ENCODE results near the gene PTPRN2. TPM values are rescaled to one million over a fixed set of nuclear protein-coding genes. Genes with fewer than 3 reads are reported as not detected.

Gene PTPRN2
- total RNA-seq, 1 experiment from 2014 or later = 2.1 TPM

DNA sequence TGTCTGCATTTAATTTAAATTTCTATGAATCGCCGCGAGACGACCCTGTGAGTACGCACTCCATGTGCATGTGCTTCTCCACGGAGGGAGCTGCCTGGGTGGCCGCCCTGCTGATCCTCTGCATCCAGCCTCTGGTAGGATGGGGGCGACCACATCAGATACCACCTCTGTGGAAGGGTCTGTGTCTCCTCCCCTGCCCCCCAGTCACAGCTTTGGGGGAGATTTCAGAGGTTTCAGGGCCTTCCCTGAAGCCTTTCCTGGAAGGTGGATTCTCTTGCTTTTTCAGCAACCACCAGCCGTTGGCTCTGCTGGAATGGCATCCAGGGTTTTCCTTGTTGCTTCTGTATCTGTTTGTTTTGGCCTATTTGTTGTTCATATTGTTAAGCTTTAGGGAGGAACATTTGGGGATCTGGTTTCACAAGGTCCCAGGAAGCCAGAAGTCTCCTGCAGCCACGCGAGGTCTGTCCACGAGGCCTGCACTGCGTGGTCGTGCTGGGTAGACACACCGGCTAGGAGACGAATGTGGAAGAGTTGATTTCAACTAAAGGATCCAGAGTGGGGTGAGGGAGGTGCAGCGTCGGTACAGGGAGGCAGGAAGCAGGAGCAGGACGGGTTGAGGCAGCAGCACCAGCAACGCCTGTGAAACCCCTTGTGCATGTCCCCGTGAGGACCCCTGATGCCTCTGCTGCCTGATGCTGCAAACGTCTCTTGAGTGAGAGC, 329.1 kb downstream of the PTPRN2 start:
- intact Hi-C loops (cut with micrococcal nuclease) = no loop called here
- no peaks in the 10 kb centered on the region for H3K9me2 ChIP-seq (ENCODE audit: insufficient read depth)
- H2AFZ ChIP-seq (ENCODE audit: low read depth, low read length, poor library complexity, severe bottlenecking) = no peak overlapping the region
- H3K9me3 ChIP-seq (ENCODE audit: control insufficient read depth in 1 of 2, insufficient read depth in 1 of 2, low read depth in 1 of 2, low read length in 2 of 2) = peaks cover 4 to 11% of the 10 kb centered on the region in 2 experiments; a peak in 2 of 4 replicates
- H3K27me3 ChIP-seq (ENCODE audit: insufficient read depth, low read length) = no peaks in the 10 kb centered on the region
- ChIA-PET CTCF (no interaction called here), POLR2A (no interaction called here), RAD21 (ENCODE audit: low non-redundant PET in 1 of 2, low total read pairs in 2 of 2, uncharacterized antibody in 2 of 2, unreplicated experiment in 2 of 2) (no interaction called here)
- H3K4me2 ChIP-seq (ENCODE audit: low read length) = no peak overlapping the region
- TF ChIP-seq, protein P1, sequence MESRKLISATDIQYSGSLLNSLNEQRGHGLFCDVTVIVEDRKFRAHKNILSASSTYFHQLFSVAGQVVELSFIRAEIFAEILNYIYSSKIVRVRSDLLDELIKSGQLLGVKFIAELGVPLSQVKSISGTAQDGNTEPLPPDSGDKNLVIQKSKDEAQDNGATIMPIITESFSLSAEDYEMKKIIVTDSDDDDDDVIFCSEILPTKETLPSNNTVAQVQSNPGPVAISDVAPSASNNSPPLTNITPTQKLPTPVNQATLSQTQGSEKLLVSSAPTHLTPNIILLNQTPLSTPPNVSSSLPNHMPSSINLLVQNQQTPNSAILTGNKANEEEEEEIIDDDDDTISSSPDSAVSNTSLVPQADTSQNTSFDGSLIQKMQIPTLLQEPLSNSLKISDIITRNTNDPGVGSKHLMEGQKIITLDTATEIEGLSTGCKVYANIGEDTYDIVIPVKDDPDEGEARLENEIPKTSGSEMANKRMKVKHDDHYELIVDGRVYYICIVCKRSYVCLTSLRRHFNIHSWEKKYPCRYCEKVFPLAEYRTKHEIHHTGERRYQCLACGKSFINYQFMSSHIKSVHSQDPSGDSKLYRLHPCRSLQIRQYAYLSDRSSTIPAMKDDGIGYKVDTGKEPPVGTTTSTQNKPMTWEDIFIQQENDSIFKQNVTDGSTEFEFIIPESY (IDR thresholded peaks at IDR 0.05; ENCODE audit: extremely low read depth, insufficient replicate concordance, low read length) = no peak
- TF ChIP-seq, protein P2, sequence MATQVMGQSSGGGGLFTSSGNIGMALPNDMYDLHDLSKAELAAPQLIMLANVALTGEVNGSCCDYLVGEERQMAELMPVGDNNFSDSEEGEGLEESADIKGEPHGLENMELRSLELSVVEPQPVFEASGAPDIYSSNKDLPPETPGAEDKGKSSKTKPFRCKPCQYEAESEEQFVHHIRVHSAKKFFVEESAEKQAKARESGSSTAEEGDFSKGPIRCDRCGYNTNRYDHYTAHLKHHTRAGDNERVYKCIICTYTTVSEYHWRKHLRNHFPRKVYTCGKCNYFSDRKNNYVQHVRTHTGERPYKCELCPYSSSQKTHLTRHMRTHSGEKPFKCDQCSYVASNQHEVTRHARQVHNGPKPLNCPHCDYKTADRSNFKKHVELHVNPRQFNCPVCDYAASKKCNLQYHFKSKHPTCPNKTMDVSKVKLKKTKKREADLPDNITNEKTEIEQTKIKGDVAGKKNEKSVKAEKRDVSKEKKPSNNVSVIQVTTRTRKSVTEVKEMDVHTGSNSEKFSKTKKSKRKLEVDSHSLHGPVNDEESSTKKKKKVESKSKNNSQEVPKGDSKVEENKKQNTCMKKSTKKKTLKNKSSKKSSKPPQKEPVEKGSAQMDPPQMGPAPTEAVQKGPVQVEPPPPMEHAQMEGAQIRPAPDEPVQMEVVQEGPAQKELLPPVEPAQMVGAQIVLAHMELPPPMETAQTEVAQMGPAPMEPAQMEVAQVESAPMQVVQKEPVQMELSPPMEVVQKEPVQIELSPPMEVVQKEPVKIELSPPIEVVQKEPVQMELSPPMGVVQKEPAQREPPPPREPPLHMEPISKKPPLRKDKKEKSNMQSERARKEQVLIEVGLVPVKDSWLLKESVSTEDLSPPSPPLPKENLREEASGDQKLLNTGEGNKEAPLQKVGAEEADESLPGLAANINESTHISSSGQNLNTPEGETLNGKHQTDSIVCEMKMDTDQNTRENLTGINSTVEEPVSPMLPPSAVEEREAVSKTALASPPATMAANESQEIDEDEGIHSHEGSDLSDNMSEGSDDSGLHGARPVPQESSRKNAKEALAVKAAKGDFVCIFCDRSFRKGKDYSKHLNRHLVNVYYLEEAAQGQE (IDR thresholded peaks at IDR 0.05; ENCODE audit: low read depth) = no peak
- no peak for TF ChIP-seq JUND (IDR thresholded peaks at IDR 0.05)
- no peak for TF ChIP-seq SP1 (IDR thresholded peaks at IDR 0.05; ENCODE audit: low read depth)
- no peak for TF ChIP-seq ELF1 (IDR thresholded peaks at IDR 0.05; ENCODE audit: borderline replicate concordance, low read depth)
- ATAC-seq (no peak), DNase-seq (ENCODE audit: low read depth, low spot score) (no peak)
- no peak overlapping the region for H3K27ac ChIP-seq (ENCODE audit: low read depth, low read length)
- H3K79me2 ChIP-seq (ENCODE audit: insufficient read depth, low read length) = no peaks in the 10 kb centered on the region
- H3K36me3 ChIP-seq (ENCODE audit: control insufficient read depth in 1 of 2, insufficient read depth in 2 of 2, low read length in 2 of 2) = no peaks in the 10 kb centered on the region
- no peak overlapping the region for H3K4me3 ChIP-seq (replicated peaks in 1 of 2; ENCODE audit: low read depth in 1 of 2, low read length in 2 of 2)
- BruUV-seq (replicated peaks) = no TSS peak
- H3K4me1 ChIP-seq (ENCODE audit: control insufficient read depth in 1 of 2, insufficient read depth in 2 of 2, low read length in 2 of 2) = no peaks in the 10 kb centered on the region
- H4K20me1 ChIP-seq (ENCODE audit: insufficient read depth) = no peaks in the 10 kb centered on the region
- H3K9ac ChIP-seq (ENCODE audit: low read length) = no peak overlapping the region
